Fibroblast of villous mesenchyme (primary cell): ENCODE data around the gene TOX2. TPM values are rescaled to one million over a fixed set of nuclear protein-coding genes. Genes with fewer than 3 reads are reported as not detected.
"Not testable (repeated sequence)": the region's sequence is repeated elsewhere in the genome, so short reads cannot be mapped to it uniquely, and the experiment has no call there.

Experiments used
- DNase-seq: peaks from one replicate; pipeline ENCODE4 v3.0.0-alpha.2; 2010; ENCODE audit warnings: low read depth
- H3K4me3 ChIP-seq: 2 replicates; pipeline ENCODE4 v1.5.1; 2011; ENCODE audit warnings: low read depth, mild to moderate bottlenecking, low read length
- total RNA-seq: library from RNA; depleted of rRNA; stranded (reverse); fragments of >200 nt; gene quantifications from 2 replicates; pipeline ENCODE4 v1.2.3, GENCODE V29; 2012
- TF ChIP-seq, protein P1 (sequence below): IDR thresholded peaks from 2 replicates; pipeline ENCODE4 v1.5.1; 2012; ENCODE audit warnings: low read depth, mild to moderate bottlenecking, low read length; ENCODE audit not compliant: insufficient read depth

Gene TOX2
- total RNA-seq, 1 donor, result 0.43 TPM

DNA sequence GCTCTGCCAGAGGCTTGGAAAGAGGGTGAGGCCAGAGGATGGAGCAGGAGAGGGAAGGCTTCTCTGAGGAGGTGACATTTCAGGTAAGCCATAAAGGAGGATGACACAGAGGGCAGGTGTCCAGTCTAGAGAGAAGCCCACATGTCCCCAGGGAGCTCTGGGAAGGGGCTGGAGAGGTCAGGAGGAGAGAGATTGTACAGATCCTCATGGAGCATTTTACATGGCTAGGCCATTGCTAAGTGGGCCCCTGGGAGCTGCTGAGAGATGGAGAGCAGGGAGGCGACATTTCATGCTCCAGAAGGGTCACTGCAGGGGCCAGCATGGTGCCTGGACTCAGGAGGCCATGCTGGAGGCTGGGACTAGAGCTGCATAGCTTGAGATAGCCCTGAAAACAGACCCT, 124.5 kb downstream of the TOX2 start:
- TF ChIP-seq, protein P1, sequence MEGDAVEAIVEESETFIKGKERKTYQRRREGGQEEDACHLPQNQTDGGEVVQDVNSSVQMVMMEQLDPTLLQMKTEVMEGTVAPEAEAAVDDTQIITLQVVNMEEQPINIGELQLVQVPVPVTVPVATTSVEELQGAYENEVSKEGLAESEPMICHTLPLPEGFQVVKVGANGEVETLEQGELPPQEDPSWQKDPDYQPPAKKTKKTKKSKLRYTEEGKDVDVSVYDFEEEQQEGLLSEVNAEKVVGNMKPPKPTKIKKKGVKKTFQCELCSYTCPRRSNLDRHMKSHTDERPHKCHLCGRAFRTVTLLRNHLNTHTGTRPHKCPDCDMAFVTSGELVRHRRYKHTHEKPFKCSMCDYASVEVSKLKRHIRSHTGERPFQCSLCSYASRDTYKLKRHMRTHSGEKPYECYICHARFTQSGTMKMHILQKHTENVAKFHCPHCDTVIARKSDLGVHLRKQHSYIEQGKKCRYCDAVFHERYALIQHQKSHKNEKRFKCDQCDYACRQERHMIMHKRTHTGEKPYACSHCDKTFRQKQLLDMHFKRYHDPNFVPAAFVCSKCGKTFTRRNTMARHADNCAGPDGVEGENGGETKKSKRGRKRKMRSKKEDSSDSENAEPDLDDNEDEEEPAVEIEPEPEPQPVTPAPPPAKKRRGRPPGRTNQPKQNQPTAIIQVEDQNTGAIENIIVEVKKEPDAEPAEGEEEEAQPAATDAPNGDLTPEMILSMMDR, result no peak
- no peak for DNase-seq

DNA sequence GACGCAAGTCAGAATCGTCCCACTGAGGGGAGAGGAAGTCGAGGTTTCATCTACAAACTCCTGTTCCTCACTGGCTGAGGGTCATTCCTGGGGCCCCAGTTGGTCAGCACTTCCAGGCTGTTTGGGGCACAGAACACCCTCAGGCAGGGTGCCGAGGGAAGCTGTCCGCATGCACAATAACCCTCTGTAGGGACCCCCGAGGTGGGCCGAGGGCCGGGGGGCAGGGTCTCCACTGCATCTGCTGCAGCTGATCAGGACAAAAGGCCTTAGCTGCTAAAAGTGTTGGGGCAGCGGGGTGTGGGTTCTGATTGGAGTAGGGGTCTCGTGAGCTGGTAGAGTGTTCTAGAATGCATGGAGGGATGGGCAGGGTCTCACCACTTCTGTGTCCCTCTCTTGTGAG, 125.1 kb downstream of the TOX2 start:
- DNase-seq, result no peak
- TF ChIP-seq, protein P1, result no peak
- H3K4me3 ChIP-seq, result no peak overlapping the region

More for the DNA sequence above, 124.5 kb downstream of the TOX2 start:
- no peak overlapping the region for H3K4me3 ChIP-seq

GRCh38 chr20:44040202-44040915, 125.7 kb downstream of the TOX2 start:
- DNase-seq, result no peak
- H3K4me3 ChIP-seq, result no peak overlapping the region
- TF ChIP-seq, protein P1, result no peak

DNA sequence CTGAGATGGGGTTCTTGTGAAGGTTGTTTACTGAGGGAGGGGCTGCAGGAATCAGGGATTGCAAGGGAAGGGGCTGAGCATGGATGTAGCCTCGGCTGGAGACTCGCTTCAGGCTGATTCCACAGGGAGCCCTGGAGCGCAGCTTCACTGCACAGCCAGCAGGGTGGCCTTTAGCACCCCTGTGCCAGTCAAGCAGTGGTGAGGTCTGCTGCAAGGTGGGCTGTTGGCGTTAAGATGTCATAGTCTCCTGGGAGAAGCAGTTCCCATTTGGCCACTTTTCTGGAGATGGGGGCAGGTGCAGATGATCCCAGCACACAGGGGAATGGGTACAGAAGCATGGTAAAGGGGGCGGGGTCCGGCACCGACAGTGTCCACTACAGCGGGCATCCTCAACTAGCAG, 126.3 kb downstream of the TOX2 start:
- H3K4me3 ChIP-seq, result no peak overlapping the region
- TF ChIP-seq, protein P1, result no peak
- no peak for DNase-seq

DNA sequence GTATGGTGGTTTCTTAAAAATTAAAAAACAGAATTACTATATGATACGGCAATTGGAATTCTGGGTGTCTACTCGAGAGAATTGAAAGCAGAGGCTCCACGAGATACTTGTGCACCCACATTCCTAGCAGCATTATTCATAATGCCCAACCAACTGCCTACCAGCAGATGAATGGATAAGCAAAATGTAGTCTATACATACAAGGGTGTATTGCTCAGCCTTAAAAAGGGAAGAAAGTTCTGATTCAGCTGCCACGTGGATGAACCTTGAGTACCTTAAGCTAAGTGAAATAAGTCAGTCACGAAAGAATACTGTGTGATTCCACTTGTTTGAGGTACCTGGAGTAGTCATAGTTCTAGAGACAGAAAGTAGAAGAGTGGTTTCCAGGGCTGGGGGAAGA, 130.1 kb downstream of the TOX2 start:
- not testable (repeated sequence) for DNase-seq

DNA sequence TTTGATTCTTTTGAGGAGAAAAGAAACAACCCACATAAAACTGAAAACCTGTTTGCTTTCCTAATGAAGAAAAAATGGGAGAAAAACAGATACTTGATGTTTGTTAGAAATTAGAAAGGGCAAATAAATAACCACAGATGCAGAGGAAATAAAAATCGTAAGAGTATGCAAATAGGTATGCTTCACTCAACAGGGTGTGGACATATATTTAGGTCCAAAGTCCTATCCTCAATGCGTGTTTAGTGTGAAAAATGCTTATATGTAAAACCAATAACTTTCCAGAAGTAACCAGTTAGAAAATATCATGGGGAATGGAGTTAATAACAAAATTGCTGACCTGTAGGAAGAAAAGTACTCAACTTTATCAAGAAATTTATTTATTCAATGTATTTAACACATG, 135.7 kb downstream of the TOX2 start:
- no peak overlapping the region for H3K4me3 ChIP-seq
- TF ChIP-seq, protein P1, result no peak
- DNase-seq, result no peak

More for the DNA sequence above, 130.1 kb downstream of the TOX2 start:
- not testable (repeated sequence) for H3K4me3 ChIP-seq

GRCh38 chr20:44050925-44051660, 136.4 kb downstream of the TOX2 start:
- no peak for DNase-seq
- TF ChIP-seq, protein P1, result no peak
- no peak overlapping the region for H3K4me3 ChIP-seq
